Breast epithelium (tissue), 4 donors: ENCODE measurements around the gene CATSPER4. TPM values are rescaled to one million over a fixed set of nuclear protein-coding genes. Genes with fewer than 3 reads are reported as not detected.

ENCODE experiments used
- DNase-seq, 2 donors: peaks; one replicate each; pipeline ENCODE4 v3.0.0-alpha.2; 2019; ENCODE audit warnings: low spot score in 2 of 2
- H3K27ac ChIP-seq, 2 donors: fragments of 200-600 bp; sonication (generic) in 1 of 2; one replicate each; pipeline ENCODE4 v1.5.1; 2016 to 2019; ENCODE audit warnings: mild to moderate bottlenecking in 1 of 2
- H3K27me3 ChIP-seq, 2 donors: fragments of 200-600 bp; sonication (generic) in 1 of 2; one replicate each; pipeline versions ENCODE4 v1.5.1 to v1.6.0; 2017 to 2019; ENCODE audit warnings: control low read depth in 1 of 2, mild to moderate bottlenecking in 1 of 2
- H3K36me3 ChIP-seq: fragments of 200-600 bp; one replicate; pipeline ENCODE4 v1.5.1; 2019
- H3K4me1 ChIP-seq, 2 donors: fragments of 200-600 bp; sonication (generic); one replicate each; pipeline ENCODE4 v1.5.1; 2016 to 2019; ENCODE audit warnings: control low read depth in 1 of 2
- H3K4me3 ChIP-seq, 3 donors: fragments of 200-600 bp; sonication (generic); 1 replicate in 2 of 3; 2 replicates in 1 of 3; pipeline ENCODE4 v1.5.1; 2016 to 2019; ENCODE audit warnings: mild to moderate bottlenecking in 3 of 3, moderate library complexity in 2 of 3
- H3K9me3 ChIP-seq, 2 donors: fragments of 200-600 bp; sonication (generic) in 1 of 2; one replicate each; pipeline ENCODE4 v1.5.1; 2016 to 2019; ENCODE audit warnings: control low read depth in 1 of 2
- POLR2A ChIP-seq: fragments of 450-650 bp; IDR thresholded peaks from one replicate; pipeline ENCODE4 v1.6.1; 2016; ENCODE audit warnings: antibody characterized with exemption, mild to moderate bottlenecking, moderate library complexity
- POLR2AphosphoS5 ChIP-seq, 3 donors: sonication (generic); formaldehyde crosslinking; IDR thresholded peaks; one replicate each; pipeline ENCODE4 v1.6.1; 2017; ENCODE audit warnings: antibody characterized with exemption in 3 of 3
- intact Hi-C: fragments of 100-400 bp; cut with DNase I; formaldehyde crosslinking; loops from one replicate; pipeline ENCODE4 v1.15.1; 2023; ENCODE audit warnings: low total_unique reads
- total RNA-seq, 3 donors: library from RNA; depleted of rRNA; stranded (reverse); fragments of >200 nt; gene quantifications; one replicate each; pipeline ENCODE4 v1.1.0, GENCODE V29; 2016
- TF ChIP-seq, protein P1 (sequence below), 3 donors: fragments of 450-650 bp; IDR thresholded peaks; one replicate each; pipeline ENCODE4 v1.5.1; 2016 to 2017; ENCODE audit warnings: antibody characterized with exemption in 3 of 3, mild to moderate bottlenecking in 3 of 3, moderate library complexity in 3 of 3

CATSPER4 gene
- total RNA-seq, 3 donors from 2014 or later, result not detected

DNA sequence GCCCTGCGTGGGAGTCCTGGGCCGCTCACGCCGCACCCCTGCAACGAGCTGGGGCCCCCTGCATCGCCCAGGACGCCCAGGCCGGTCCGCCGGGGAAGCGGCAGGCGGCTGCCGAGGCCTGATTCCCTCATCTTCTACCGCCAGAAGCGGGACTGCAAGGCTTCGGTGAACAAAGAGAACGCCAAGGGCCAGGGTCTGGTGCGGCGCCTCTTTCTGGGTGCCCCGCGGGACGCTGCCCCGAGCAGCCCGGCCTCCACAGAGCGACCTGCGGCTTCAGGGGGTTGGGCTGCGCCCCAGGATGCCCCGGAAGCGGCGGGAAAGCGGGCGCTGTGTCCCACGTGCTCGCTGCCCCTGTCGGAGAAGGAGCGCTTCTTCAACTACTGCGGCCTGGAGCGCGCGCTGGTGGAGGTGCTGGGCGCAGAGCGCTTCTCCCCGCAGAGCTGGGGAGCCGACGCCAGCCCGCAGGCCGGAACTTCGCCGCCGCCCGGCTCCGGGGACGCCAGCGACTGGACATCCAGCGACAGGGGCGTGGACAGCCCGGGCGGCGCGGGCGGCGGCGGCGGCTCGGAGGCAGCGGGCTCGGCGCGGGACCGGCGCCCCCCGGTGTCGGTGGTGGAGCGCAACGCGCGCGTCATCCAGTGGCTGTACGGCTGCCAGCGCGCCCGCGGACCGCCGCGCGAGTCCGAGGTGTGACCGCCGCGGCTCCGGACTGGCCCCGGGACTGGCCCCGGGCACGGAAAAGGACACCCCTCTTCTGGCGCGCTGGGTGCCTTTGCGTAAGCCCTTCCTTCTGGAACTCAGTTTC lies 28.8 kb upstream of the CATSPER4 start:
- DNase-seq, result no peak
- H3K36me3 ChIP-seq, result no peaks in the 10 kb centered on the region
- peak overlapping the region in 1 of 2 donors; percentile 44 for H3K27ac ChIP-seq
- peaks cover 4 to 17% of the 10 kb centered on the region in 2 donors for H3K27me3 ChIP-seq
- H3K4me1 ChIP-seq, result no peaks in the 10 kb centered on the region
- peak overlapping the region; percentile 48 to 68 (median 58) for H3K4me3 ChIP-seq
- no peaks in the 10 kb centered on the region for H3K9me3 ChIP-seq
- TF ChIP-seq POLR2AphosphoS5 (IDR thresholded peaks at IDR 0.05) (no peak), POLR2A (no peak)
- TF ChIP-seq, protein P1, sequence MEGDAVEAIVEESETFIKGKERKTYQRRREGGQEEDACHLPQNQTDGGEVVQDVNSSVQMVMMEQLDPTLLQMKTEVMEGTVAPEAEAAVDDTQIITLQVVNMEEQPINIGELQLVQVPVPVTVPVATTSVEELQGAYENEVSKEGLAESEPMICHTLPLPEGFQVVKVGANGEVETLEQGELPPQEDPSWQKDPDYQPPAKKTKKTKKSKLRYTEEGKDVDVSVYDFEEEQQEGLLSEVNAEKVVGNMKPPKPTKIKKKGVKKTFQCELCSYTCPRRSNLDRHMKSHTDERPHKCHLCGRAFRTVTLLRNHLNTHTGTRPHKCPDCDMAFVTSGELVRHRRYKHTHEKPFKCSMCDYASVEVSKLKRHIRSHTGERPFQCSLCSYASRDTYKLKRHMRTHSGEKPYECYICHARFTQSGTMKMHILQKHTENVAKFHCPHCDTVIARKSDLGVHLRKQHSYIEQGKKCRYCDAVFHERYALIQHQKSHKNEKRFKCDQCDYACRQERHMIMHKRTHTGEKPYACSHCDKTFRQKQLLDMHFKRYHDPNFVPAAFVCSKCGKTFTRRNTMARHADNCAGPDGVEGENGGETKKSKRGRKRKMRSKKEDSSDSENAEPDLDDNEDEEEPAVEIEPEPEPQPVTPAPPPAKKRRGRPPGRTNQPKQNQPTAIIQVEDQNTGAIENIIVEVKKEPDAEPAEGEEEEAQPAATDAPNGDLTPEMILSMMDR (IDR thresholded peaks at IDR 0.05), result peak in 1 of 3 donors; percentile 19
- intact Hi-C loops, result loop anchor here (10.0 kb wide), 1 partner anchor 73 kb away; the partner anchor contains the start of gene CEP85

DNA sequence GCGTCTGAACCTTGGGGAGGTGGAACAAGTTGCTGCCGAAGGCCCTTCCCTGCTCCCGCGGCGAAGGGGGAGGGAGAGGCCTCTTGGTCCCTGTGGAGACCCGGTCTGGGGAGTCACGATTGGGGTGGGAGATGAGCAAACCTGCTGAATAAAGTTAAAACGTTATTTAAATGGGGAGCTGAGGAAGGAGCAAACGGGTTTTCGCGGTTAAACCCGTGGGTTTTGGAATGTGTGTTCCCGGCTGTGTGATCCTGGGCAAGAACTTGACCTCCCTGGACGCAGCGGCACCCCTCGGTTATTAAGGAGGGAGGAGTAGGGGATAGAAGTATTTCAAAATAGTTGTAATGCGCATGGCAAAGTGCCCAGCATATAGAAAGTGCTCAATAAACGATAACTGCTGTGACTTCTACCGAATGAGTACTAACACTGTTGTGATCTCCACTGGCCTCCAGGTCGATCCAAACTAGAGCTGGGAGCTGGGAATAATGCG lies 28.1 kb upstream of the CATSPER4 start:
- TF ChIP-seq POLR2A, result no peak
- TF ChIP-seq POLR2AphosphoS5 (IDR thresholded peaks at IDR 0.05), result no peak
- TF ChIP-seq, protein P1 (IDR thresholded peaks at IDR 0.05), result no peak
- H3K27me3 ChIP-seq, result peaks cover 4 to 10% of the 10 kb centered on the region in 2 donors
- no peaks in the 10 kb centered on the region for H3K9me3 ChIP-seq
- intact Hi-C loops, result loop anchor here (10.0 kb wide), 1 partner anchor 73 kb away; the partner anchor contains the start of gene CEP85
- no peaks in the 10 kb centered on the region for H3K4me1 ChIP-seq
- H3K4me3 ChIP-seq, result peak overlapping the region; percentile 48 to 68 (median 58)
- no peaks in the 10 kb centered on the region for H3K36me3 ChIP-seq
- H3K27ac ChIP-seq, result peak overlapping the region in 1 of 2 donors; percentile 44
- no peak for DNase-seq

DNA sequence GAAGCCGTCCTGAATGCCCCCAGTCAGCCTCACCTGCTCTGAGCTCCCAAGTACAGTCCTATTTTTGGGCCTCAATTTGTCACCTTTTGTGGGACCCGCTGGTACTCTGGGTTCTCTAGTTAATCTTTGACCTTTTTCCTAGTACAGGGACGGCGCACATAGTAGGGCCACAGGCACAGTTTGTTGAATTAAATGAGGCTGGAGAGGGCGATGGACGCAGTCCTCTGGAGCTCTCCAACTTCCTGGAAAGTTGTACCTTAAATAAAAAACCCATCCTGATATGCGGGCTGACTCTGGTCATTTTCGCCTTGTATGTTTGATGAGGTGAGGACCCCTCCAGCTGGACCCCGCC lies 26.7 kb upstream of the CATSPER4 start:
- H3K4me1 ChIP-seq, result no peaks in the 10 kb centered on the region
- H3K4me3 ChIP-seq, result peak overlapping the region; percentile 36 to 68 (median 51)
- intact Hi-C loops, result loop anchor here (10.0 kb wide), 1 partner anchor 71 kb away; the partner anchor contains the start of gene CEP85
- peaks cover 4 to 5% of the 10 kb centered on the region in 2 donors for H3K27me3 ChIP-seq
- no peak overlapping the region for H3K27ac ChIP-seq
- DNase-seq, result no peak
- no peaks in the 10 kb centered on the region for H3K9me3 ChIP-seq
- no peaks in the 10 kb centered on the region for H3K36me3 ChIP-seq
- TF ChIP-seq, protein P1 (IDR thresholded peaks at IDR 0.05), result no peak
- TF ChIP-seq POLR2AphosphoS5 (IDR thresholded peaks at IDR 0.05) (no peak), POLR2A (no peak)

DNA sequence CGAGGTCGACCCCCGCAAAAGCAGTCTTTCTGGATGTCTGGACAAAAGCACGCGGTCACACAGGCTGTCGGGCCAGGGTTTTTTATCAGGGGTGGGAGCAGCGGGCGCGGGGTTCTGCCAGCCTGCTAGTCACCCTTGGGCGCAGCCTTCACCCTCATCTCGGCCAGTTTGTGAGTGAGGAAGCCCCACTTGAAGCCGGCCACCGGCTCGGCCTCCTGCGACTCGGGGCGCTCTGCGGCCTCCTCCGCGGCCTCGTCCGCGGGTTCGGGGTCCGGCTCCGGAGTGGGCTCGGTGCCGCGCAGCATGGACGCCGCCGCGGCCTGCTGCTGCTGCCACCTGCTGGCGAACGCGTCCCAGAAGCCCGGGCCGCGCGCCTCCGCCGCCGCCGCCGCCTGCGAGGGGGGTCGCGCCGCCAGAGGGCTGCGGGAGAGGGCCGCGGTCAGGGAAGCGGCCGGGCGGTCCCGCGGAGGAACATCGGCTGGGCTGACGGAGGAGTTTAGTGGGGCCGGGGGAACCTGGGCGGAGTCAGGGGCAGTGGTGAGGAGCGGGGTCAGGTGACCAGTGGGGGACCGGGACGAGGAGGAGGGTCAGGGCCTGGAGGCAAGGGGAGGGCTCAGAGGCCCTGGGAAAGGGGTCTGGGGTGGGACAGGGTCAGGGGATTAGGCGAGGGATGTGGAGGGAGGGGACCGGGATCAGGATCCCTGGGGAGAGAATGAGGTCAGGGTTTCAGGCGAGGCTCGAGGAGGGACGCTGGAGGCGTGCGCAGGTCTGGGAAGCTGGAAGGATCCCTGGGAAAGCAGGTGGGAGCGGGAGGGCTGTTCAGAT lies 26.2 kb upstream of the CATSPER4 start:
- intact Hi-C loops, result loop anchor here (10.0 kb wide), 1 partner anchor 71 kb away; the partner anchor contains the start of gene CEP85
- DNase-seq, result no peak
- H3K4me3 ChIP-seq, result peak overlapping the region; percentile 36 to 68 (median 51)
- H3K27ac ChIP-seq, result peak overlapping the region; percentile 28 to 54
- TF ChIP-seq POLR2A, result no peak
- TF ChIP-seq, protein P1 (IDR thresholded peaks at IDR 0.05), result peak in 1 of 3 donors; percentile 75
- H3K4me1 ChIP-seq, result no peaks in the 10 kb centered on the region
- H3K36me3 ChIP-seq, result no peaks in the 10 kb centered on the region
- no peaks in the 10 kb centered on the region for H3K9me3 ChIP-seq
- H3K27me3 ChIP-seq, result peaks cover 4 to 5% of the 10 kb centered on the region in 2 donors
